ENCODE results near the gene TMEM94.
A peak's percentile ranks its signal among the peaks of the same experiment; 100 is the strongest.
"Not testable (repeated sequence)": the region's sequence is repeated elsewhere in the genome, so short reads cannot be mapped to it uniquely, and the experiment has no call there.

The TMEM94 gene

DNA sequence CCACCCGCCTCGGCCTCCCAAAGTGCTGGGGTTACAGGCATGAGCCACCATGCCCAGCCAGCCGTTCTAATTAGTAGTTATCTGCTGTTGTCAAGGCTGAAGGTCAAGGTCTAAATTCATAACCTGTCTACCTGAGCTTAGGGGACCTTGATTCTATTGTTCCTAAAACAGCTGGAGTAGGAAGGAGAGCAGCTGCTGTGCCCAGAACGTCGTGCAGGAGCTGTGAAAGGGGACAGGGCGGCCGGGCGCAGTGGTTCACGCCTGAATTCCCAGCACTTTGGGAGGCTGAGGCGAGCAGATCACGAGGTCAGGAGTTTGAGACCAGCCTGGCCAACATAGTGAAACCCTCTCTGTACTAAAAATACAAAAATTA lies 21.0 kb downstream of the TMEM94 start:
- DNase-seq, result not testable (repeated sequence)

DNA sequence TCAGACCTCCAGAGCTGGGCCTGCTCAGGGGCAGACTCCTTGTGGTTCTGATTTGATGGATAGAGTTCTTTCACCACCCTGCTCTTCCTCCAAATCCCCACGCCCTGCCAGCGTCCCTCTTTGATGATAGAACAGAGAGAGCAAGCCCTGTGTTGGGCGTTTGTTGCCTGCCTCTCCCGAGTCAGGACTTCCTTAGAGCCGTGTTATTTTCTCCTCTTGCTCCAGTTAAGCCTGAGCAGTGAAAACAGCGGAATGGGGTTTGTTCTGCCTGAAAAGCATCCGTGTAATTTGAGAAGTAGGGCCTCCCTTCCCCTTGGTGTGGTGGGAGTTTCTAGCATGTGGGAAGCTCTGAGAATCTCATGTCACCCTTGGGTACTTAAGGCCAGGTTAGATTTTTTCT lies 22.1 kb downstream of the TMEM94 start:
- DNase-seq, result no peak

DNA sequence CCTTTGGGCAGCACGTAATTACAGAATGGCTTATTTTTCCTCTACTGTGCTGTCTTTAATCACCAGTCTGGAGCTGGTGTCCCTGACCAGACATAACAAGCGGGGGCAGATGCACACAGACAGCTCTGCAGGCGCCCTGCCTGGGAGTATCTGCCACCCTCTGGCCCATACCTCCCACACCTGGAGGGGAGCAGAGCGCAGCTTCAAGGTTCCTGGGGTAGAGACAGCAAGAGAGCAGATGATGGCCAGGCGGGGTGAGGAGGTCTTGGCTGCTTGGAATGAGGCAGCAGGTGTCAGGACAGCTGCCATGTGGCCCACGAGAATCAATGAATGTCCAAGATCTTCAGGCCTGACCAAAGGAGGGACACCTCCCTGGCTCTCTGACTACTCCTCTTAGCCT lies 23.8 kb downstream of the TMEM94 start:
- DNase-seq, result no peak

DNA sequence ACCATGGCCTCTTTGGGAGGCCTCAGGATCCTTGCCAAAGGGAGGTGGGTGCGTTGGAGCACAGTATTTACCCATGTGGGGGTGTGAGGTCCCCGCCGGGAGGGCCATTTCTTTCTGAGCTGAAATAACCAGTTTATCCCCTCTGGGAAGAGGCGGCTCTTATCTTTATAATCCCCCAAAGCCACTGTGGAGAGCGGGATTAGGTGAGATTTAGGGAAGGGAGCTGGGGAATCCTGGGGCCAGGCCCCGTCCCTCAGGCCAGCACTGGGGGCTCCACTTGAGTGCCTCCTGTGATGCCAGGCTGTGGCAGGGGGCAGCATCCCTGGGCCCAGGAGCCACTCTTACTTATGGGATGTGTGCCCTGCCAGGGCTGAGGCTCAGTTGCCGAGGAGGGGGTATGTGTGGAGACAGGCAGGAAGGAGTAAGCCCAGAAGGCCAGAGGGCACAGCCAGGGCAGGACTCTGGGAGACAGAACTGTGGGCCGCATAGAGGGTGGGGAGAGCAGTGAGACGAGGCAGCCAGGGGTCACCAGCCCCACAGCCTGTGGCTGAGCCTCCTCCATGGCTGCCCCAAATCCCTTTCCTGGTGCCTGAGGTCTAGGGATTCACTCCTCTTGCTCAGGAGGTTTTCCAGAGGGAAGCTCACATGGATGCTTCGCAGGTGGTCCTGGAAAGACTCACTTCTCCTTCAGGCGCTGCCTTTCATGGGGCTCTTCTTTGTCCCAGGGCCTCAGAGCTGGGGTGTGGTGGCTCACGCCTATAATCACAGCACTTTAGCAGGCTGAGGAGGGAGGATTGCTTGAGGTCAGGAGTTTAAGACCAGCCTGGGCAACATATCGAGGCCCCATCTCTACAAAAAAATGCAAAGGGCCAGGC lies 25.0 kb downstream of the TMEM94 start:
- DNase-seq, result no peak

DNA sequence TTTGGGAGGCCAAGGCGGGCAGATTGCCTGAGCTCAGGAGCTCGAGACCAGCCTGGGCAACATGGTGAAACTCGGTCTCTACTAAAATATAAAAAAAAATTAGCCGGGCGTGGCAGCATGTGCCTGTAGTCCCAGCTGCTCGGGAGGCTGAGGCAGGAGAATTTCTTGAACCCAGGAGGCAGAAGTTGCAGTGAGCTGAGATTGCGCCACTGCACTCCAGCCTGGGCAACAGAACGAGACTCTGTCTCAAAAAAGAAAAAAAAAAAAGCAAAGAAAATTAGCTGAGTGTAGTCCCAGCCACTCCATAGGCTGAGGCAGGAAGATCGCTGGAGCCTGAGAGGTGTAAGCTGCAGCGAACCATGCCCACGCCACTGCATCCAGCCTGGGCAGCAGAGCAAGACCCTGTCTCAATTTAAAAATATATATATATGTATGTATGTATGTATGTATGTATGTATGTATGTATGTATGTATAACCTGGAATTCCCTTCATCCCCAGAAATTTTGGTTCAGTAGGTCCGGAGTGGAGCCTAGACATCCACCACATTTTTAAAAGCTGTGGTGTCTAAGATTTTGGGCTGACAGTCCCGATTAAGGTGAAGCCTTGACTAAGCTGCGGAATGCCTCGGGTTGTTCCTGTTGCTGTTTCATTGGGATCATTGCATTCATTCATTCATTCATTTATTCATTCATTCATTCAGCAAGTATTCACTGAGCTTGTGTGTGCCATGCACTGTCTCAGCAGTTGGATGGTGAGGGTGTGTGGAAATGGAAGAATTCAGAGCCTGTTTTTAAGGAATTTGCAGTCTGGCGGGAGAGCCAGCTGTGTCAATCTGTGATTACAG lies 25.9 kb downstream of the TMEM94 start:
- no peak for DNase-seq

DNA sequence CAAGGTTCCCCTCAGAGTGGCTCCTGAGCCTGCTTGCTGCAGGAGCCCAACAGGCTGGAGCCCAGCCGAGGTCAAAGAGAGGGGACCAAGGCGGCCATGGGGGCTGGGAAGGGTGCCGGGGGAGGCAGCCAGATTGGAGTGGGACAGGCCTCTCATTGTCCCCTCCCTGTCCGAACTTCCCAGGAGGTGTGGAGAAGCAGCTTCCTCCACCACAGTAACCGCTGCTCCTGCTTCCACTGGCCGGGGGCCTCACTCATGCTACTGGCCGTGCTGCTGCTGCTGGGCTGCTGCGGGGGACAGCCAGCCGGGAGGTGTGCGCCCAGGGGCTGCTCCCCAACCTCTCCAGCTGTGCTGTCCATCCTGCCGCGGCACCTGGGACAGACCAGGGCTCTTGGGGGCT lies 29.3 kb downstream of the TMEM94 start:
- no peak for DNase-seq

DNA sequence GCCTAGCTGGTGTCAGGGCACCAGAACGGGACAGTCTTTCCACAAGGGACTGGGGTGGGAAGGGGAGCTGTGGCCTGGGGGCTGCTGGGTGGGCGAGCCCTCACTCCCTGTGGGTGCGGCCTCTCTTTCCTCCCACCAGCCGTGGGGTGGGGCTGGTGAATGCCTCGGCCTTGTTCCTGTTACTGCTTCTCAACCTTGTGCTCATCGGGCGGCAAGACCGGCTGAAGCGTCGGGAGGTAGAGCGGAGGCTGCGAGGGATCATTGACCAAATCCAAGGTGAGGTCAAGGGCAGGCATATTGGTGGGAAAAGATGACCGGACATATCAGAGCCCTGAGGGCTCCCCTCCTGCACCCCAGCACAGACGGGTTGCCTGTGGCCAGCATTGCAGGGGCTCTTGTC lies 29.7 kb downstream of the TMEM94 start:
- no peak for DNase-seq

DNA sequence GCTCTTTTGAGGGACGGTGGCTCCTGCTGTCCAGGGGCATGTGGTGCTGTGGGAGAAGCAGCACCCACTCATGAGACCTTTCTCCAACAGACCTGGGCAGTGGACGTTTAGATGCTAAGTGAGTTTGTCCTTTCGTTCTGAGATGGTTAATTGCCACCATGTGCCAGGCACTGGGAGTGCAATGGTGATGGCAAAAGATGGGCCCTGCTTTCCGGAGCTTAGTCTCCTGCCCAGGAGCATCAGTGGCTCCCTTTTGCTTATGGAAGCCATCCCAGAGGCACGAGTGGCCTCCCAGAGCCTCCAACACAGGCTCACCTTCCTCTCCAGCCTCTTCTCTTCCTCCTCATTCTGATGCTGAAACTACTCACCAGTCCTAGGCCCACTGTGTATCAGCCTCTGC lies 30.5 kb downstream of the TMEM94 start:
- no peak for DNase-seq

DNA sequence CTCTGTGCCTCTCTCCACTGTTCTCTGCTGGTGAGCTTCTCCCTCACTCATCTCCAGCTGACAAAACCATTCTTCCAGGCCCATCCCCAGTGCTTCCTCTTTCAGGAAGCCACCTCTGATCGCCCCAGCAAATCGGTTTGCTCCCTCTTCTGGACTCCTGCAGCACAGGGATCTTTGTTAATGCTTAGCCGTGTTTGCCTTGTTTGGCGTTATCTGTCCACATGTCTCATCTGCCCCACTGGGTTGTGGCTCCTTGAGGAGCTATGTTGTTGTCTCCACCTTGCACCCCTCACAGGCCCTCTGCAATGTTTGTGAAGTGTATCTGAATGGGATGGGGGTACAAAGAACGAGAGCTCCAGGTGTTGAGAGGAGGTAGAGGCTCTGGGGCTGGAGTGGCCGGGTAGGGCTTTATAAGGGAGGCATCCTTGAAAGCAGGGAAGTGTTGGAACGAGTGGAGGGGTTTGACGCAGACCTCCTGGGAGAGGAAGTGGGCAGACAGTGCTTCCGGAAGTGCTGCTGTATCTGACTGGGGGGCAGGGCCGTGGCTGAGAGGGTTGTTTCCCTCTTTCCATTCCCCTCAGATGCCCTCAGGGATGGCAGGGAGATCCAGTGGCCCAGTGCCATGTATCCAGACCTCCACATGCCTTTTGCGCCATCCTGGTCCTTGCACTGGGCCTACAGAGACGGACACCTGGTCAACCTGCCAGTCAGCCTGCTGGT lies 31.1 kb downstream of the TMEM94 start:
- DNase-seq, result peak; percentile 75

DNA sequence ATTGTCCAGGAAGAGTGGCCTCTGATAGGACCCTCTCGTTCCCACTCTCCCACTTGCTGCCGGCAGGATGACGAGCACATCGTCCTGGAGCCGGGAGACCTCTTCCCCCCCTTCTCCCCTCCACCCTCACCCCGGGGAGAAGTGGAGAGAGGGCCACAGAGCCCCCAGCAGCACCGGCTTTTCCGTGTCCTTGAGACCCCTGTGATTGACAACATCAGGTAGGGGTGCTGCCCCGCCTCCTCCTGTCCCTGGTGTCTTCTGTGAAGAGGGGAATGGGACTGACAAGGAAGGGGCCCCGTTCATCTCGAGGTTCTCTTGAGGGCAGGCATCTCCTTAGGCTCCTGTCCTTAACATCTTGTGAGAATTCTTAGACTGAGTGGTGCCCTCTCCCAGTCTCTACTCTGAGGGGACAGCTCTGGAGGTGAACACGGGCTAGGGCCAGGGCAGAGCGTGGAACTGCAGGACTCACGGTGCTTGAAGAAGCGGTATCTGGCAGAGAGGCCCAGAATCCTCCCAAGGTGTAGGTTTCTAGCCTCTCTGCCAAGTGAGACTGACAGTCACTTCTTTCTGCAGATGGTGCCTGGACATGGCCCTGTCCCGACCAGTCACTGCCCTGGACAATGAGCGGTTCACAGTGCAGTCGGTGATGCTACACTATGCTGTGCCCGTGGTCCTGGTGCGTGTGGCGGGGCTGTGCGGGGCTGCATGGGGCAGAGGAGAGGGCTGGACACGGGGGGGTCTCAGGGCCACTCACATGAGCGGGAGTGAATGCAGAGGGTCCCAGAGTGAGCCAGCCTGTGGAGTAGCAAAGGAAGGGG lies 32.5 kb downstream of the TMEM94 start:
- no peak for DNase-seq

DNA sequence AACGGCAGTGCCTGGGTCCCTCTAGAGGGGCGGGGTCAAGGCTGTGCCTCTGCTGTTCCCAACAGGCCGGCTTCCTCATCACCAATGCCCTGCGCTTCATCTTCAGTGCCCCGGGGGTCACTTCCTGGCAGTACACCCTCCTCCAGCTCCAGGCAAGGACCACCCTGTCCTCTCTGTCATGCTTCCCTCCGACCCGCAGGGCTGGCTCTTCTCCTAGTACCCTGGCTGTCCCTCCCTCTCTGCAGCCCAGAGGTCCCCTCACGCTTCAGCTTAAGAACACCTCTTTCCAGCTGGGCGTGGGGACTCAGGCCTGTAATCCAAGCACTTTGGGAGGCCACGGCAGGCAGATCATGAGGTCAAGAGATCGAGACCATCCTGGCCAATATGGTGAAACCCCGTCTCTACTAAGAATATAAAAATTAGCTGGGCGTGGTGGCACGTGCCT lies 33.1 kb downstream of the TMEM94 start:
- DNase-seq, result no peak

DNA sequence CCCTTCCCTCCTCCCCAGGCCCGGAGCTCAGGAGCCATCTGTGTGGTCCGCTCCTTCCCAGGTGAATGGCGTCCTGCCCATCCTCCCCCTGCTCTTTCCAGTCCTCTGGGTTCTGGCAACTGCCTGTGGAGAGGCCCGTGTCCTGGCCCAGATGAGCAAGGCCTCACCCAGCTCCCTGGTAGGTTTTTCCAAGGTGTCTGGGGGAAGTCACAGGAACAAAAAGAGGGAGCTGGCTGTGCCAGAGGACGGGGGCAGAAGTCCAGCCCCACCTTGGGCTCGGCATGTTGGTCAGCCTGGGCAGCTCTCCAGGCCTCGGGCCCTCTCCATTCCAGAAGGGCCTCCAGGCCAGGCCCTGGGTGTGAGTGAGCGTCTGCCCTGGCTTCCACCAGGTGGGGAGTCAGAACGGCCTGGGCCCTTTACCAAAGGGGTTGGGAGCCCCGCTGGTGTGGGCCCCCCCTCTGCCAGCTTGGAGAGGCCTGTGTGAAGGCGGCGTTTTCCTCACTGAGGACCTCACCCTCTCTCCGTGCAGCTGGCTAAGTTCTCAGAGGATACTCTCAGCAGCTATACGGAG lies 33.8 kb downstream of the TMEM94 start:
- DNase-seq, result no peak

DNA sequence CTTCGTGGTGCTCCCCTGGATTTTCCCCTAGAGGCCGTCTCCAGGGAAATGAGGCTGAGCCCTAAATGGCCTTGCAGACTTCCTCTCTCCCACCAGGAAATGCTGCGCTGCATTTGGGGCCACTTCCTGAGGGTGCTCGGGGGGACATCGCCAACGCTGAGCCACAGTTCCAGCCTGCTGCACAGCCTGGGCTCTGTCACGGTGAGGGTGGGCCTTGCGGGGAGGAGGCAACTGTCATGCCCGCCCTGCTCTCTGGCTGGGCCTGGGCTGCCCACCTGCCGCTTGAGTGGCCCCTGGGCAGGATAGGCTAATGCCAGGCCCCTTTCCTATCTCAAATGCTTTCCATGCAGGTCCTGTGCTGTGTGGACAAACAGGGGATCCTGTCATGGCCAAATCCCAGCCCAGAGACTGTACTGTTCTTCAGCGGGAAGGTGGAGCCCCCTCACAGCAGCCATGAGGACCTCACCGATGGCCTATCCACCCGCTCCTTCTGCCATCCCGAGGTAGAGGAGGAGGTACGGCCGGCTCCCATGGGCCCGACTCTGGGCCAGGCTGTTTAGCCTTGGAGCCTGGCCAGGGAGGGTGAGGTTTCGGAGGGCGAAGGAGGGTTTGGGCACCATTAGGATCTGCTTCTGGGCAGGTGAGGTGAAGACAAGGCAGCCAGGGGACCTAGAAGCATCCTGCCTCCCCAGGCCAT lies 34.7 kb downstream of the TMEM94 start:
- DNase-seq, result no peak

DNA sequence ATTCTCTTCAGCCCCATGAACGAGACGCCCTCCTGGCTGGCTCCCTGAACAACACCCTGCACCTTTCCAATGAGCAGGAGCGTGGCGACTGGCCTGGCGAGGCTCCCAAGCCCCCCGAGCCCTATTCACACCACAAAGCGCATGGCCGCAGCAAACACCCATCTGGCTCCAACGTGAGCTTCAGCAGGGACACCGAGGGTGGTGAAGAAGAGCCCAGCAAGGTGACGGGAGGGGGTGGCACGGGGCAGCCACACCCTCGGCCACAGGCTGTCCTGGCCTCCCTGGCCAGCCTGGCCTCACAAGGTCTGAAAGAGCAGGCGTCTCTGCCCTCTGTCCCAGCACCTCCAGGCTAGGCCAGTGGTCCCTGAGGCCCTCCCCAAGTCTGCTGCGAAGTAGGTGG lies 35.2 kb downstream of the TMEM94 start:
- no peak for DNase-seq

DNA sequence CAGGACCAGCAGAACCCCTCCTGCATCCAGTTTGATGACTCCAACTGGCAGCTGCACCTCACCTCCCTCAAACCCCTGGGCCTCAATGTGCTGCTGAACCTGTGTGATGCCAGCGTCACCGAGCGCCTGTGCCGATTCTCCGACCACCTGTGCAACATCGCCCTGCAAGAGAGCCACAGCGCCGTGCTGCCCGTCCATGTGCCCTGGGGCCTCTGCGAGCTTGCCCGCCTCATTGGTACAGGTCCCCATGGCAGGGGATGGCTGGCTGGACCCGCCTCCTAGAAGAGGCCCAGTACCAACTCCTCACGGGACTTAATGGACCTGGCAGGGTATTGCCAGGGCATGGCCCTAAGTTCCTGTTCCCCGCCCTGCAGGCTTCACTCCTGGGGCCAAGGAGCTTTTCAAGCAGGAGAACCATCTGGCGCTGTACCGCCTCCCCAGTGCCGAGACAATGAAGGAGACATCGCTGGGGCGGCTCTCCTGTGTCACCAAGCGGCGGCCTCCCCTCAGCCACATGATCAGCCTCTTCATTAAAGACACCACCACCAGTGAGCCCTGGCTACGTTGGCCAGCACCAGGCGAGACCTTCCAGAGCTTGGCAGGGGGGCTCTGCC lies 36.2 kb downstream of the TMEM94 start:
- DNase-seq, result no peak

DNA sequence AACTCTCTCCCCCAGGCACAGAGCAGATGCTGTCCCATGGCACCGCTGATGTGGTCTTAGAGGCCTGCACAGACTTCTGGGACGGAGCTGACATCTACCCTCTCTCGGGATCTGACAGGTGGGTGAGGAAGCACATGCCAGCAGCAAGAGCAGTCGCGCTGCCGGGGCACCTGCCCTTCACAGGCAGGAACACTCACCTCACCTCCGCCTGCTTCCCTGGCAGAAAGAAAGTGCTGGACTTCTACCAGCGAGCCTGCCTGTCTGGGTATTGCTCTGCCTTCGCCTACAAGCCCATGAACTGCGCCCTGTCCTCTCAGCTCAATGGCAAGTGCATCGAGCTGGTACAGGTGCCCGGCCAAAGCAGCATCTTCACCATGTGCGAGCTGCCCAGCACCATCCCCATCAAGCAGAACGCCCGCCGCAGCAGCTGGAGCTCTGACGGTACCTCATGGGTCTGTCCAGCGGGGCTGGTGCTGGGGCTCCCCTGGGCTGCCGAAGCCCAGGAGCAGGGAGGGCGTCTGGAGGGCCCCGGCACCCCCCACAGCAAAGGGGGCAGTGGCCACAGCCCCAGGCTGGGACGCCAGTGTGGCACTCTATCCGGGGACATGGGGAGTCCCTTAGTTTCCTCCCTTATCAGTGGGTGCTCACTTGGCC lies 37.2 kb downstream of the TMEM94 start:
- no peak for DNase-seq

DNA sequence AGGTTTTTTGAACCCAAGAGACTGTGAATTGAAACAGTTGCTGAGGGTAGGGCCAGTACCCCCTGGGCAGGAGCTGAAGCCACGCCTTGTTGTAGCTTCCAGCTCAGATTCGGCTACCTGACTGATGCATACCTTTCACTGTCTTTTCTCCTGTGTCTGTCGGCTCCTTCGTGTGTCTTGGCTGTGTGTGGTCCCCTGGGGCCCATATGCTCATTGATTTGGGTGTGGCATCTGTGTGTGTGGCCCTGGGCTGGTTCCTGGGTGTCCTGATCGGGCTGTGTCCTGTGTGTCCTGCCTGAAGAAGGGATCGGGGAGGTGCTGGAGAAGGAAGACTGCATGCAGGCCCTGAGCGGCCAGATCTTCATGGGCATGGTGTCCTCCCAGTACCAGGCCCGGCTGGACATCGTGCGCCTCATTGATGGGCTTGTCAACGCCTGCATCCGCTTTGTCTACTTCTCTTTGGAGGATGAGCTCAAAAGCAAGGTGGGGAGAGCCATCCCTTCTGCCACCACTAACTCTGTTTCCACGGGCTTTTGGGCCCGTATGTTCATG lies 38.0 kb downstream of the TMEM94 start:
- DNase-seq, result no peak

DNA sequence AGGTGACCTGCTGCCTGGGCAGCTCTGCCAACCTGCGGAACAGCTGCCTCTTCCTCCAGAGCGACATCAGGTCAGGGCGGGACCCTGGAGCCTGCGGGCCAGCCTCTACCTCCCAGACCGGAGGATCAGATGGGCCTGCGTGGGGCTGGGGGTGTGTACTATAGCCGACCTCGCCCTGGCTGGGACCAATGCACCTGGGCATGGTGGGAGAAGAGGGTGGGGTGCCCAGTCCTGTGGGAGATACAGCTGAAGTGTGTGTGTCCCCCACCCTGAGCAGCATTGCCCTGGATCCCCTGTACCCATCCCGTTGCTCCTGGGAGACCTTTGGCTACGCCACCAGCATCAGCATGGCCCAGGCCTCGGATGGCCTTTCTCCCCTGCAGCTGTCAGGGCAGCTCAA lies 39.6 kb downstream of the TMEM94 start:
- no peak for DNase-seq

DNA sequence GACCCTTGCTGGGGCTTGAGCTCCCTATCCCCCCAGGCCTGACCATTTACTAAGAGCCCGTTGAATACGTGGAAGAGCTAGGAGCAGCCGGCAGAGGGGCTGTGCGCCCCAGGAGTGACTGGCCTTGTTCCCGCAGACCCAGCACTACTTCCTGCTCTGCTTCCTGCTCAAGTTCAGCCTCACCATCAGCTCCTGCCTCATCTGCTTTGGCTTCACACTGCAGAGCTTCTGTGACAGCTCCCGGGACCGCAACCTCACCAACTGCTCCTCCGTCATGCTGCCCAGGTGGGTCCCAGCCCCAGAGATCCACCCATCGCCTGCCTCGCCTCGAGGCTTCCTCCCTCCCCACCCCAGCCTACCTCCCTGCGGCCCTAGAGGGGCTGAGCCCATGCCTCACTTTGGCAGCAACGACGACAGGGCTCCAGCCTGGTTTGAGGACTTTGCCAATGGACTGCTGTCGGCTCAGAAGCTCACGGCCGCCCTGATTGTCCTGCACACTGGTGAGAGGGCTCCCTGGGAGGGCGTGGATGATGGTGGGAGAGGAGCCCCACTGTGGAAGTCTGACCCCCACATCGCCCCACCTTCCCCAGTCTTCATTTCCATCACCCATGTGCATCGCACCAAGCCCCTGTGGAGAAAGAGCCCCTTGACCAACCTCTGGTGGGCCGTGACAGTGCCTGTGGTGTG lies 41.7 kb downstream of the TMEM94 start:
- DNase-seq, result no peak

Measured in GF-D8 (cell line).